A673 (cell line): ENCODE results near the gene TAS2R42.

Source experiments
- EZH2 ChIP-seq: fragments of 200-600 bp; sonication (generic); IDR thresholded peaks from 2 replicates; pipeline ENCODE4 v1.6.1; 2017; ENCODE audit warnings: borderline replicate concordance, low read depth, mild to moderate bottlenecking, mixed read lengths, antibody characterized with exemption, low read length; ENCODE audit not compliant: poor library complexity, severe bottlenecking
- TF ChIP-seq, protein P1 (sequence below): fragments of 300-800, 200-600 bp; sonication (generic); conservative IDR thresholded peaks from 2 replicates; pipeline ENCODE4 v1.5.1; 2017; ENCODE audit warnings: low read depth, mild to moderate bottlenecking, antibody characterized with exemption, low read length, moderate library complexity, mixed read lengths

- TF ChIP-seq, protein P1, sequence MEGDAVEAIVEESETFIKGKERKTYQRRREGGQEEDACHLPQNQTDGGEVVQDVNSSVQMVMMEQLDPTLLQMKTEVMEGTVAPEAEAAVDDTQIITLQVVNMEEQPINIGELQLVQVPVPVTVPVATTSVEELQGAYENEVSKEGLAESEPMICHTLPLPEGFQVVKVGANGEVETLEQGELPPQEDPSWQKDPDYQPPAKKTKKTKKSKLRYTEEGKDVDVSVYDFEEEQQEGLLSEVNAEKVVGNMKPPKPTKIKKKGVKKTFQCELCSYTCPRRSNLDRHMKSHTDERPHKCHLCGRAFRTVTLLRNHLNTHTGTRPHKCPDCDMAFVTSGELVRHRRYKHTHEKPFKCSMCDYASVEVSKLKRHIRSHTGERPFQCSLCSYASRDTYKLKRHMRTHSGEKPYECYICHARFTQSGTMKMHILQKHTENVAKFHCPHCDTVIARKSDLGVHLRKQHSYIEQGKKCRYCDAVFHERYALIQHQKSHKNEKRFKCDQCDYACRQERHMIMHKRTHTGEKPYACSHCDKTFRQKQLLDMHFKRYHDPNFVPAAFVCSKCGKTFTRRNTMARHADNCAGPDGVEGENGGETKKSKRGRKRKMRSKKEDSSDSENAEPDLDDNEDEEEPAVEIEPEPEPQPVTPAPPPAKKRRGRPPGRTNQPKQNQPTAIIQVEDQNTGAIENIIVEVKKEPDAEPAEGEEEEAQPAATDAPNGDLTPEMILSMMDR: no peak
- TF ChIP-seq EZH2: no peak
These were observed 32.3 kb downstream of the TAS2R42 start for GRCh38 chr12:11154400-11154925.
